Measurements from ENCODE around the gene VWA2. TPM values are rescaled to one million over a fixed set of nuclear protein-coding genes. Genes with fewer than 3 reads are reported as not detected.

Gene VWA2
- polyA plus RNA-seq, 1 donor from 2014 or later: not detected

GRCh38 chr10:114266521-114266920 is 27.5 kb downstream of the VWA2 start:
- no peaks in the 10 kb centered on the region for H3K27me3 ChIP-seq (ENCODE audit: insufficient read depth, low read depth, low read length)
- TF ChIP-seq POLR2AphosphoS5 (IDR thresholded peaks at IDR 0.05) (no peak), TAF1 (IDR thresholded peaks at IDR 0.05; ENCODE audit: low read depth) (no peak), REST (IDR thresholded peaks at IDR 0.05; ENCODE audit: borderline replicate concordance) (no peak), SMC3 (conservative IDR thresholded peaks at IDR 0.05; ENCODE audit: poor library complexity) (no peak), EP300 (conservative IDR thresholded peaks at IDR 0.05; ENCODE audit: poor library complexity, severe bottlenecking) (no peak), RAD21 (conservative IDR thresholded peaks at IDR 0.05) (no peak), EZH2 (IDR thresholded peaks at IDR 0.05; ENCODE audit: borderline replicate concordance, insufficient read depth, low read length, poor library complexity, severe bottlenecking) (no peak), MXI1 (conservative IDR thresholded peaks at IDR 0.05; ENCODE audit: poor library complexity, severe bottlenecking) (no peak), CTCF (IDR thresholded peaks at IDR 0.05; ENCODE audit: poor library complexity, severe bottlenecking) (no peak)
- H3K9me3 ChIP-seq (ENCODE audit: low read length): no peaks in the 10 kb centered on the region
- H3K9me2 ChIP-seq (ENCODE audit: insufficient read depth, low read length): no peaks in the 10 kb centered on the region
- H3K27ac ChIP-seq (ENCODE audit: low read length): no peak overlapping the region
- no peak overlapping the region for H2AFZ ChIP-seq (ENCODE audit: low read depth, low read length)
- H3K4me3 ChIP-seq (ENCODE audit: low read length): no peak overlapping the region
- no peak overlapping the region for H3K4me2 ChIP-seq (ENCODE audit: low read length)
- H3K9ac ChIP-seq (ENCODE audit: low read length): no peak overlapping the region
- no peaks in the 10 kb centered on the region for H3K36me3 ChIP-seq (ENCODE audit: insufficient read depth, low read length)
- no peaks in the 10 kb centered on the region for H3K79me2 ChIP-seq (replicated peaks; ENCODE audit: insufficient read depth, low read length)
- H3F3A ChIP-seq (ENCODE audit: insufficient read depth, low read length, poor library complexity, severe bottlenecking): no peaks in the 10 kb centered on the region
- H4K20me1 ChIP-seq (ENCODE audit: insufficient read depth): no peaks in the 10 kb centered on the region

- no peak overlapping the region for H3K27ac ChIP-seq (ENCODE audit: low read length)
- H3K9ac ChIP-seq (ENCODE audit: low read length): no peak overlapping the region
- H4K20me1 ChIP-seq (ENCODE audit: insufficient read depth): no peaks in the 10 kb centered on the region
- H3K4me3 ChIP-seq (ENCODE audit: low read length): no peak overlapping the region
- no peaks in the 10 kb centered on the region for H3F3A ChIP-seq (ENCODE audit: insufficient read depth, low read length, poor library complexity, severe bottlenecking)
- no peak for TF ChIP-seq CTCF (IDR thresholded peaks at IDR 0.05; ENCODE audit: poor library complexity, severe bottlenecking)
- no peak for TF ChIP-seq EZH2 (IDR thresholded peaks at IDR 0.05; ENCODE audit: borderline replicate concordance, insufficient read depth, low read length, poor library complexity, severe bottlenecking)
- TF ChIP-seq RAD21 (conservative IDR thresholded peaks at IDR 0.05): no peak
- no peak for TF ChIP-seq POLR2AphosphoS5 (IDR thresholded peaks at IDR 0.05)
- TF ChIP-seq SMC3 (conservative IDR thresholded peaks at IDR 0.05; ENCODE audit: poor library complexity): no peak
- no peak for TF ChIP-seq EP300 (conservative IDR thresholded peaks at IDR 0.05; ENCODE audit: poor library complexity, severe bottlenecking)
- TF ChIP-seq REST (IDR thresholded peaks at IDR 0.05; ENCODE audit: borderline replicate concordance): no peak
- no peak for TF ChIP-seq MXI1 (conservative IDR thresholded peaks at IDR 0.05; ENCODE audit: poor library complexity, severe bottlenecking)
- TF ChIP-seq TAF1 (IDR thresholded peaks at IDR 0.05; ENCODE audit: low read depth): no peak
- H3K9me2 ChIP-seq (ENCODE audit: insufficient read depth, low read length): no peaks in the 10 kb centered on the region
- no peaks in the 10 kb centered on the region for H3K27me3 ChIP-seq (ENCODE audit: insufficient read depth, low read depth, low read length)
- H3K9me3 ChIP-seq (ENCODE audit: low read length): no peaks in the 10 kb centered on the region
- H2AFZ ChIP-seq (ENCODE audit: low read depth, low read length): no peak overlapping the region
- H3K4me2 ChIP-seq (ENCODE audit: low read length): no peak overlapping the region
- H3K79me2 ChIP-seq (replicated peaks; ENCODE audit: insufficient read depth, low read length): no peaks in the 10 kb centered on the region
- no peaks in the 10 kb centered on the region for H3K36me3 ChIP-seq (ENCODE audit: insufficient read depth, low read length)
These were observed 32.2 kb downstream of the VWA2 start for GRCh38 chr10:114271075-114271778.

Data from neural cell (in vitro differentiated cells).